BJ (cell line): Measurements from ENCODE around the gene MEIS1. TPM values are rescaled to one million over a fixed set of nuclear protein-coding genes. Genes with fewer than 3 reads are reported as not detected.

ENCODE experiments used
- CTCF ChIA-PET: fragments of 350-600 bp; formaldehyde crosslinking; extraction: SDS; loops from one replicate; lab custom pipeline; 2021; ENCODE audit warnings: antibody characterized with exemption, inconsistent platforms; lab: Yijun Ruan, JAX
- POLR2A ChIA-PET: fragments of 300-600 bp; sonication (Branson Sonifier 250); formaldehyde crosslinking; extraction: SDS; loops from one replicate; lab custom pipeline; 2021; ENCODE audit warnings: antibody characterized with exemption; lab: Charles Lee
- DNase-seq: peaks from one replicate; pipeline ENCODE4 v3.0.0-alpha.2; 2011; ENCODE audit warnings: low read depth
- H3K27me3 ChIP-seq: 2 replicates; pipeline ENCODE4 v1.6.0; 2011; ENCODE audit warnings: low read length; ENCODE audit not compliant: control insufficient read depth, insufficient read depth
- H3K36me3 ChIP-seq: 2 replicates; pipeline ENCODE4 v1.5.1; 2011; ENCODE audit warnings: low read length; ENCODE audit not compliant: control insufficient read depth, insufficient read depth
- H3K4me3 ChIP-seq: 2 replicates; pipeline ENCODE4 v1.5.1; 2011; ENCODE audit warnings: low read depth, mild to moderate bottlenecking, control low read depth, low read length
- polyA plus RNA-seq: library from polyadenylated mRNA; depleted of rRNA; stranded (reverse); fragments of >200 nt; gene quantifications from 2 replicates; pipeline ENCODE4 v1.2.3, GENCODE V29; 2011
- TF ChIP-seq, protein P1 (sequence below): IDR thresholded peaks from 2 replicates; pipeline ENCODE4 v1.5.1; 2011; ENCODE audit warnings: low read depth, mild to moderate bottlenecking, control low read depth, inconsistent platforms, low read length, moderate library complexity; ENCODE audit not compliant: insufficient read depth

The MEIS1 gene
- polyA plus RNA-seq, 1 experiment = 65.7 TPM

DNA sequence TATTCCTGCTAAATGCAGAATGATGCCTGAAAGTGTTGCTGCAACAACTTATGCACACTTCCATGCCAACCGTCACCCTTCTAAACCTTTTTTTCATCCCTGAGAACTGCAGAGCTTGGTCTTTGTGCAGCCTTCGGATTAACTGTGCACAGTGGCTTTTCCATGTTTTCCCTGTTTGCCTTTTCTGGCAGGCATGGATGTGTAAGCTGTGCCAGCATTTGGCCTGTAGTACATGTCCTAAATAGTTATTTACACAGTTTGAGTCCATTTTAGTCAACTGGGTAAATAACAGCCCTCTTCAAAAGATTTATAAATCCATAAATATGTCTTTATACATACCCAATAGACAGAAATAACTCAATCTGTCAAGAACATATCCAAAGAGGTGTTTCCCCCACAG lies 31.5 kb downstream of the MEIS1 start:
- H3K27me3 ChIP-seq = no peaks in the 10 kb centered on the region
- H3K36me3 ChIP-seq = peaks cover 8% of the 10 kb centered on the region
- TF ChIP-seq, protein P1, sequence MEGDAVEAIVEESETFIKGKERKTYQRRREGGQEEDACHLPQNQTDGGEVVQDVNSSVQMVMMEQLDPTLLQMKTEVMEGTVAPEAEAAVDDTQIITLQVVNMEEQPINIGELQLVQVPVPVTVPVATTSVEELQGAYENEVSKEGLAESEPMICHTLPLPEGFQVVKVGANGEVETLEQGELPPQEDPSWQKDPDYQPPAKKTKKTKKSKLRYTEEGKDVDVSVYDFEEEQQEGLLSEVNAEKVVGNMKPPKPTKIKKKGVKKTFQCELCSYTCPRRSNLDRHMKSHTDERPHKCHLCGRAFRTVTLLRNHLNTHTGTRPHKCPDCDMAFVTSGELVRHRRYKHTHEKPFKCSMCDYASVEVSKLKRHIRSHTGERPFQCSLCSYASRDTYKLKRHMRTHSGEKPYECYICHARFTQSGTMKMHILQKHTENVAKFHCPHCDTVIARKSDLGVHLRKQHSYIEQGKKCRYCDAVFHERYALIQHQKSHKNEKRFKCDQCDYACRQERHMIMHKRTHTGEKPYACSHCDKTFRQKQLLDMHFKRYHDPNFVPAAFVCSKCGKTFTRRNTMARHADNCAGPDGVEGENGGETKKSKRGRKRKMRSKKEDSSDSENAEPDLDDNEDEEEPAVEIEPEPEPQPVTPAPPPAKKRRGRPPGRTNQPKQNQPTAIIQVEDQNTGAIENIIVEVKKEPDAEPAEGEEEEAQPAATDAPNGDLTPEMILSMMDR = no peak
- ChIA-PET POLR2A (no interaction called here), CTCF (interaction anchor here (0.7 kb wide), 1 partner anchor 1400 kb away, joined by 3 read pairs; no protein-coding TSS in a partner anchor)
- DNase-seq = no peak
- H3K4me3 ChIP-seq = no peak overlapping the region

DNA sequence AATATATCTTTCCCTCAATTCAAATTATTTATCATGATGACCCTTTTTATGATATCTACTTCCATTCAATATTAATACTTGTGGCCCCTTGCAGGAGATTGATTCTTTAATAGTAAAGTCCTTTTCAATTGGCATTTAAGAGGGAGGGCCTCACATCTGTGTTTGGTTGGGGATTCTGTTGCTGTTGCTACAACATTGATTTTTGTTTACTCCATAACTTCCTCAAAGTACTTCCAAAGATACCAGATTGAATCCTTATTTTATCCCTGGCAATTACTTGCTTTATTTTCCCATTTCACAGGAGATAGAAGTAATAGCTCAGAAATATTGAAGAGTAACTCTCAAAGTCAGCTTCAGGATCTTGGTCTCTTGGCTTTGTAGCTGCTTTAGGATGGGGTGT lies 32.8 kb downstream of the MEIS1 start:
- ChIA-PET POLR2A (no interaction called here), CTCF (interaction anchor here (1.5 kb wide), 1 partner anchor 9 kb away, joined by 6 read pairs; no protein-coding TSS in a partner anchor)
- DNase-seq = no peak
- Histone ChIP-seq H3K36me3 (peaks cover 11% of the 10 kb centered on the region), H3K27me3 (no peaks in the 10 kb centered on the region), H3K4me3 (no peak overlapping the region)
- TF ChIP-seq, protein P1 = no peak

DNA sequence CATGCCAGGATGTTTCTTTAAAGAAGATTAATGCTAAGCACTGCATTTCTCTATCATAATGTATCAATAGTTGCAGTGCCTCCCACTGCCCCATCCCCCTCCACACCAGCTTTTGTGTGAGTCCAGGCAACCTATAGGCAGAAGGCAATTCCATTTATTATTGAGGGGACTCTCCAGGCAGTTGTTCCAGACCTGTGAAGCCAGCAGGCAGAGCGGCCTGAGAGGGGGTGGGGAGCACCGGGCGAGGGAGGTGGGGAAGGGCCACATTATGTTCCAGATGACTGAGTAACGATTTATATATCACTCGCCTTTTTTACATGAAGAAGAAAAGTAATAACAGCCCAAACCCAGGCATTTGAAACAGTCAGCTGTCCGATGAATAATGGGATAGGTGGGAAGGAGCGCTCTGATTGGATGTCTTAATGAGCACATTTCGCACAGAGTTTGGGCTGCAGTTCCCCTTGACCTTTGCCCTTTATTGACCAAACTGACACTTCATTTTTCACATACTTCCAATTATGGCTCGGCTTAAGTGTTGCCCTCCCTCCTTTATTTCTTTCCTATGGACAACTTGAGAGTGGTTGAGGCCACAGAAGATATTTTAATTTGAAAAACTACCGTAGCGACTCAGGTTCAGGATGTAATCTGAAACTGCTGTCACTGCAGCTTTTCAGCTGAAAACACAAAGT lies 34.4 kb downstream of the MEIS1 start:
- Histone ChIP-seq H3K4me3 (no peak overlapping the region), H3K27me3 (no peaks in the 10 kb centered on the region), H3K36me3 (peaks cover 11% of the 10 kb centered on the region)
- TF ChIP-seq, protein P1 = no peak
- POLR2A ChIA-PET = no interaction called here
- CTCF ChIA-PET = no interaction called here
- DNase-seq = no peak

DNA sequence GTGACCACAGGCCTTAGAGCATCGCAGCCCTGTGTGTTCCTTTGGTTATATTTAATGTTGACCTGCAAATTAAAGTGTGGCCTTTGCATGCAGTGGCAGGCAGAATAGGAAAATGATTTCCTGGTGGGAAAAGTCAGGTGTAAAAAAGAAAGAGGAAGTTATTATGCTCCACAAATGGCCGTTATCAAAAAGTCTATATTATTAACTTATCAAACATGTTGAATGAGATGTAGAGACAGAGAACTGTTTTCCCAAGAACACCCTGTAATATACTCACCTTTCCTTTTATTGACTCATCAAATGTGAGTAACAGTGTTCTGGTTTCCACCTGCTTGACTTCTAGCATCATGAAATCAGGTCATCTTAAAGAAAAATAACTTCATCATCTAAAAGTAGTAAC lies 35.3 kb downstream of the MEIS1 start:
- no peaks in the 10 kb centered on the region for H3K27me3 ChIP-seq
- peaks cover 11% of the 10 kb centered on the region for H3K36me3 ChIP-seq
- TF ChIP-seq, protein P1 = no peak
- no peak overlapping the region for H3K4me3 ChIP-seq
- DNase-seq = no peak
- ChIA-PET CTCF (no interaction called here), POLR2A (no interaction called here)

DNA sequence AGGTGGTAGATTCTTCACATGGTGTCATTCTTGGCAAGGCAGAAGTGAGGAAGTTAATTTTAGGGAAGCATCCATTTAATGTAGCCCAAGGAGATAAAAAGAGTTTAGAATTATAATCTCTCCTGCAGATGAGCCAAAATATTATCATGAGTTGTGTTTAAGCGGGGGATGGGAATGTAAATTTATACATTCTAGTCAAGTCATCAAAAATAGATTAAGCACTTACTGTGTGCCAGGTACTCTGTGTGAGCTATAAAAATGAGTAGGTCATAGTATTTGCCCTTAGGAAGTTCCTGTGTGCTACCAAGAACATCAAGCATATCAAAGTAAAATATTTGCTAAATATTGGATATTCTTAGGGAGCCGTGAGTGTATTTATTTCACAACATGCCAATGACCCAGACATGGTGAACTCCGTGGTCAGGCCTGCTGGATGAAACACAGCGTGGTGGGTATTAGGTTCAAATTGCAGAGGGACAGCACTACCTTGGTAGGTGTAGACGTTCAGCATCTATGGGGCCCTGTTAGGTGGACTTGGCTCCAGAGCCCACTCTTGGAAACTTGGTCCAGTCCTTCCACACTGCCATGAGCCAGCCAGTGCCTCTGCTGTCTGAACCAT lies 37.4 kb downstream of the MEIS1 start:
- CTCF ChIA-PET = interaction anchor here (2.1 kb wide), 1 partner anchor 10 kb away, joined by 5 read pairs; no protein-coding TSS in a partner anchor
- H3K27me3 ChIP-seq = no peaks in the 10 kb centered on the region
- DNase-seq = no peak
- peaks cover 15% of the 10 kb centered on the region for H3K36me3 ChIP-seq
- H3K4me3 ChIP-seq = no peak overlapping the region
- TF ChIP-seq, protein P1 = no peak
- POLR2A ChIA-PET = interaction anchor here (0.6 kb wide), 1 partner anchor 10 kb away, joined by 6 read pairs; no protein-coding TSS in a partner anchor
